ENCODE data around the gene MYOCD.
A peak's percentile ranks its signal among the peaks of the same experiment; 100 is the strongest.

The MYOCD gene

GRCh38 chr17:12667299-12667958, 1.7 kb downstream of the MYOCD start:
- in situ Hi-C loops (cut with HindIII; ENCODE audit: low sequenced_read_pairs) = no loop called here
- TF ChIP-seq CTCF (IDR thresholded peaks at IDR 0.05; ENCODE audit: low read depth, low read length) = peak; percentile 58
- DNase-seq (ENCODE audit: low read depth, low spot score) = peak; percentile 73

GRCh38 chr17:12671906-12672305, 6.2 kb downstream of the MYOCD start:
- in situ Hi-C loops (cut with HindIII; ENCODE audit: low sequenced_read_pairs) = no loop called here
- no peak for DNase-seq (ENCODE audit: low read depth, low spot score)

More at GRCh38 chr17:12667299-12667958, 1.7 kb downstream of the MYOCD start:
- no peak overlapping the region for H3K4me3 ChIP-seq (ENCODE audit: low read depth, low read length)

GRCh38 chr17:12672947-12673346, 7.3 kb downstream of the MYOCD start:
- no peak overlapping the region for H3K4me3 ChIP-seq (ENCODE audit: low read depth, low read length)
- no peak for DNase-seq (ENCODE audit: low read depth, low spot score)
- TF ChIP-seq CTCF (IDR thresholded peaks at IDR 0.05; ENCODE audit: low read depth, low read length) = no peak
- in situ Hi-C loops (cut with HindIII; ENCODE audit: low sequenced_read_pairs) = no loop called here

More at GRCh38 chr17:12671906-12672305, 6.2 kb downstream of the MYOCD start:
- no peak for TF ChIP-seq CTCF (IDR thresholded peaks at IDR 0.05; ENCODE audit: low read depth, low read length)
- H3K4me3 ChIP-seq (ENCODE audit: low read depth, low read length) = no peak overlapping the region

GRCh38 chr17:12673788-12674187, 8.1 kb downstream of the MYOCD start:
- no peak for TF ChIP-seq CTCF (IDR thresholded peaks at IDR 0.05; ENCODE audit: low read depth, low read length)
- in situ Hi-C loops (cut with HindIII; ENCODE audit: low sequenced_read_pairs) = no loop called here
- H3K4me3 ChIP-seq (ENCODE audit: low read depth, low read length) = no peak overlapping the region
- DNase-seq (ENCODE audit: low read depth, low spot score) = peak; percentile 14

GRCh38 chr17:12680407-12680897, 14.8 kb downstream of the MYOCD start:
- TF ChIP-seq CTCF (IDR thresholded peaks at IDR 0.05; ENCODE audit: low read depth, low read length) = no peak
- DNase-seq (ENCODE audit: low read depth, low spot score) = no peak
- in situ Hi-C loops (cut with HindIII; ENCODE audit: low sequenced_read_pairs) = no loop called here

GRCh38 chr17:12680993-12681392, 15.3 kb downstream of the MYOCD start:
- TF ChIP-seq CTCF (IDR thresholded peaks at IDR 0.05; ENCODE audit: low read depth, low read length) = no peak
- DNase-seq (ENCODE audit: low read depth, low spot score) = no peak
- no peak overlapping the region for H3K4me3 ChIP-seq (ENCODE audit: low read depth, low read length)
- in situ Hi-C loops (cut with HindIII; ENCODE audit: low sequenced_read_pairs) = no loop called here

More at GRCh38 chr17:12680407-12680897, 14.8 kb downstream of the MYOCD start:
- no peak overlapping the region for H3K4me3 ChIP-seq (ENCODE audit: low read depth, low read length)

Data from astrocyte of the spinal cord (primary cell).